HG03045 (cell line): Measurements from ENCODE around the gene COL27A1.

Experiments used
- ATAC-seq: cut with Tn5 transposase; IDR thresholded peaks from one replicate; pipeline ENCODE4 v1.9.1; 2021; ENCODE audit warnings: mild to moderate bottlenecking, moderate library complexity; ENCODE audit not compliant: unreplicated experiment

Gene COL27A1

GRCh38 chr9:114141553-114142402 is 13.6 kb upstream of the COL27A1 start:
- no peak for ATAC-seq

GRCh38 chr9:114143234-114143633 is 12.1 kb upstream of the COL27A1 start:
- ATAC-seq, result no peak

- no peak for ATAC-seq
Observed at GRCh38 chr9:114146735-114147134, 8.6 kb upstream of the COL27A1 start.

GRCh38 chr9:114149181-114149580 is 6.2 kb upstream of the COL27A1 start:
- ATAC-seq, result no peak

- no peak for ATAC-seq
Observed at GRCh38 chr9:114149765-114150340, 5.5 kb upstream of the COL27A1 start.

- no peak for ATAC-seq
Observed at GRCh38 chr9:114150608-114151007, 4.7 kb upstream of the COL27A1 start.

GRCh38 chr9:114151426-114151956 is 3.8 kb upstream of the COL27A1 start:
- ATAC-seq, result no peak

- no peak for ATAC-seq
Observed at GRCh38 chr9:114153761-114154599, 1.4 kb upstream of the COL27A1 start.

- ATAC-seq, result no peak
Observed at GRCh38 chr9:114154600-114155102, 686 bp upstream of the COL27A1 start.

GRCh38 chr9:114155995-114156656 is 789 bp downstream of the COL27A1 start:
- no peak for ATAC-seq

- no peak for ATAC-seq
Observed at GRCh38 chr9:114156657-114157421, 1.5 kb downstream of the COL27A1 start.

GRCh38 chr9:114157516-114158176 is 2.3 kb downstream of the COL27A1 start:
- no peak for ATAC-seq

- ATAC-seq, result no peak
Observed at GRCh38 chr9:114158482-114159130, 3.3 kb downstream of the COL27A1 start.

GRCh38 chr9:114159691-114160090 is 4.4 kb downstream of the COL27A1 start:
- ATAC-seq, result no peak

GRCh38 chr9:114161513-114161912 is 6.2 kb downstream of the COL27A1 start:
- ATAC-seq, result no peak

GRCh38 chr9:114163517-114163951 is 8.2 kb downstream of the COL27A1 start:
- no peak for ATAC-seq

GRCh38 chr9:114164191-114164794 is 9.0 kb downstream of the COL27A1 start:
- no peak for ATAC-seq

GRCh38 chr9:114165407-114166102 is 10.2 kb downstream of the COL27A1 start:
- ATAC-seq, result no peak
